Neural progenitor cell (in vitro differentiated cells): ENCODE measurements around the gene FKRP. TPM values are rescaled to one million over a fixed set of nuclear protein-coding genes. Genes with fewer than 3 reads are reported as not detected.
A peak's percentile ranks its signal among the peaks of the same experiment; 100 is the strongest.
"Not testable (repeated sequence)": the region's sequence is repeated elsewhere in the genome, so short reads cannot be mapped to it uniquely, and the experiment has no call there.

Experiments used
- DNase-seq: peaks from one replicate; pipeline ENCODE4 v3.0.0-alpha.2; 2016; ENCODE audit warnings: low spot score
- H2AFZ ChIP-seq: fragments of 200-600 bp; sonication (generic); replicated peaks from 2 replicates; pipeline ENCODE4 v1.6.1; 2016; ENCODE audit warnings: antibody characterized with exemption
- H3F3A ChIP-seq: fragments of 200-600 bp; sonication (generic); 2 replicates; pipeline ENCODE4 v1.6.1; 2016; ENCODE audit warnings: antibody characterized with exemption, low read depth
- H3K27ac ChIP-seq: fragments of 200-600 bp; sonication (generic); 2 replicates; pipeline ENCODE4 v1.5.1; 2016; ENCODE audit warnings: mild to moderate bottlenecking
- H3K27me3 ChIP-seq: fragments of 200-600 bp; sonication (generic); 2 replicates; pipeline ENCODE4 v1.6.1; 2016; ENCODE audit warnings: mild to moderate bottlenecking, moderate library complexity
- H3K36me3 ChIP-seq: fragments of 200-600 bp; sonication (generic); 2 replicates; pipeline ENCODE4 v1.5.1; 2016
- H3K4me1 ChIP-seq: fragments of 200-600 bp; sonication (generic); 2 replicates; pipeline ENCODE4 v1.6.1; 2016; ENCODE audit warnings: mixed run types
- H3K4me2 ChIP-seq: fragments of 200-600 bp; sonication (generic); 2 replicates; pipeline ENCODE4 v1.6.1; 2016
- H3K4me3 ChIP-seq: fragments of 200-600 bp; sonication (generic); 2 replicates; pipeline ENCODE4 v1.5.1; 2016
- H3K79me2 ChIP-seq: fragments of 200-600 bp; sonication (generic); 2 replicates; pipeline ENCODE4 v1.6.1; 2016; ENCODE audit warnings: low read depth
- H3K9ac ChIP-seq: fragments of 200-600 bp; sonication (generic); 2 replicates; pipeline ENCODE4 v1.6.1; 2016
- H3K9me3 ChIP-seq: fragments of 200-600 bp; sonication (generic); 2 replicates; pipeline ENCODE4 v1.5.1; 2016; ENCODE audit warnings: low read depth
- H4K20me1 ChIP-seq: fragments of 200-600 bp; sonication (generic); 2 replicates; pipeline ENCODE4 v1.6.1; 2016; ENCODE audit warnings: low read depth
- H3K27ac Mint-ChIP-seq: 3 replicates; pipeline ENCODE4 v1.8.0; 2021; ENCODE audit warnings: mixed read lengths
- H3K27me3 Mint-ChIP-seq: 2 replicates; pipeline ENCODE4 v1.8.0; 2022; ENCODE audit warnings: low read depth, mild to moderate bottlenecking, inconsistent platforms, moderate library complexity, mixed read lengths; ENCODE audit not compliant: insufficient read depth
- H3K36me3 Mint-ChIP-seq: 3 replicates; pipeline ENCODE4 v1.8.0; 2021; ENCODE audit warnings: mixed read lengths
- H3K4me1 Mint-ChIP-seq: 3 replicates; pipeline ENCODE4 v1.8.0; 2021; ENCODE audit warnings: mixed read lengths
- H3K4me3 Mint-ChIP-seq: 3 replicates; pipeline ENCODE4 v1.8.0; 2021; ENCODE audit warnings: mild to moderate bottlenecking, moderate library complexity, mixed read lengths
- H3K9me3 Mint-ChIP-seq: 3 replicates; pipeline ENCODE4 v1.8.0; 2020; ENCODE audit warnings: mixed read lengths
- CTCF ChIP-seq: fragments of 200-600 bp; sonication (generic); IDR thresholded peaks from 2 replicates; pipeline ENCODE4 v1.5.1; 2017; ENCODE audit warnings: antibody characterized with exemption, mild to moderate bottlenecking
- EZH2 ChIP-seq: fragments of 200-600 bp; sonication (generic); IDR thresholded peaks from 2 replicates; pipeline ENCODE4 v1.6.1; 2017; ENCODE audit warnings: antibody characterized with exemption, mild to moderate bottlenecking, moderate library complexity
- EZH2phosphoT487 ChIP-seq: fragments of 200-600 bp; sonication (generic); IDR thresholded peaks from 2 replicates; pipeline ENCODE4 v1.6.1; 2017; ENCODE audit warnings: antibody characterized with exemption
- total RNA-seq: library from RNA; depleted of rRNA; stranded (reverse); fragments of >200 nt; gene quantifications from 2 replicates; pipeline ENCODE4 v1.2.3, GENCODE V29; 2015; ENCODE audit warnings: low replicate concordance

The FKRP gene
- total RNA-seq, 1 donor from 2014 or later, result 18.6 TPM

- TF ChIP-seq CTCF (no peak), EZH2phosphoT487 (no peak), EZH2 (no peak)
- Histone ChIP-seq H3K27me3 (no peaks in the 10 kb centered on the region), H4K20me1 (no peaks in the 10 kb centered on the region), H2AFZ (no peak overlapping the region), H3K79me2 (no peaks in the 10 kb centered on the region), H3K9me3 (no peaks in the 10 kb centered on the region), H3K4me2 (no peak overlapping the region), H3K27ac (no peak overlapping the region), H3K36me3 (no peaks in the 10 kb centered on the region), H3K4me3 (no peak overlapping the region), H3K9ac (no peak overlapping the region), H3F3A (peaks cover 3% of the 10 kb centered on the region), H3K4me1 (no peaks in the 10 kb centered on the region)
- Mint-ChIP-seq H3K9me3 (no peaks in the 10 kb centered on the region), H3K27ac (no peak overlapping the region), H3K4me3 (no peak overlapping the region), H3K36me3 (peaks cover 24% of the 10 kb centered on the region), H3K27me3 (peaks cover 2% of the 10 kb centered on the region), H3K4me1 (no peaks in the 10 kb centered on the region)
- DNase-seq, result no peak
Observed at GRCh38 chr19:46775642-46776258, 29.9 kb downstream of the FKRP start.

GRCh38 chr19:46776927-46777911 is 31.4 kb downstream of the FKRP start:
- Mint-ChIP-seq H3K27ac (no peak overlapping the region), H3K36me3 (peaks cover 24% of the 10 kb centered on the region), H3K4me3 (peak overlapping the region; percentile 32), H3K4me1 (no peaks in the 10 kb centered on the region), H3K27me3 (no peaks in the 10 kb centered on the region), H3K9me3 (no peaks in the 10 kb centered on the region)
- no peak overlapping the region for H3K4me2 ChIP-seq
- no peak for TF ChIP-seq CTCF
- no peak for TF ChIP-seq EZH2phosphoT487
- no peak for TF ChIP-seq EZH2
- H3K9ac ChIP-seq, result no peak overlapping the region
- no peaks in the 10 kb centered on the region for H3K36me3 ChIP-seq
- no peaks in the 10 kb centered on the region for H3K9me3 ChIP-seq
- no peaks in the 10 kb centered on the region for H3K27me3 ChIP-seq
- DNase-seq, result peak; percentile 19
- H3K4me1 ChIP-seq, result no peaks in the 10 kb centered on the region
- peaks cover 3% of the 10 kb centered on the region for H3F3A ChIP-seq
- H4K20me1 ChIP-seq, result peaks cover 3% of the 10 kb centered on the region
- peaks cover 11% of the 10 kb centered on the region for H3K79me2 ChIP-seq
- no peak overlapping the region for H3K27ac ChIP-seq
- H2AFZ ChIP-seq, result no peak overlapping the region
- no peak overlapping the region for H3K4me3 ChIP-seq

GRCh38 chr19:46777956-46778645 is 32.2 kb downstream of the FKRP start:
- H3K4me1 Mint-ChIP-seq, H3K4me3 Mint-ChIP-seq, H3K36me3 ChIP-seq, H3K27ac ChIP-seq, H3K9me3 ChIP-seq, H3K27me3 ChIP-seq, H3K9ac ChIP-seq, DNase-seq, H3K27me3 Mint-ChIP-seq, H2AFZ ChIP-seq, H3K27ac Mint-ChIP-seq, H3K4me2 ChIP-seq, H3F3A ChIP-seq, H4K20me1 ChIP-seq, H3K4me3 ChIP-seq, H3K9me3 Mint-ChIP-seq, H3K4me1 ChIP-seq: not testable (repeated sequence)
- peaks cover 30% of the 10 kb centered on the region for H3K36me3 Mint-ChIP-seq
- H3K79me2 ChIP-seq, result peaks cover 20% of the 10 kb centered on the region
